T-helper 1 cell (primary cell): Measurements from ENCODE around the gene HEMK1.
A peak's percentile ranks its signal among the peaks of the same experiment; 100 is the strongest.

Experiments used
- DNase-seq, 5 donors: peaks; one replicate each; pipeline ENCODE4 v3.0.0-alpha.2; 2012 to 2020

The HEMK1 gene

DNA sequence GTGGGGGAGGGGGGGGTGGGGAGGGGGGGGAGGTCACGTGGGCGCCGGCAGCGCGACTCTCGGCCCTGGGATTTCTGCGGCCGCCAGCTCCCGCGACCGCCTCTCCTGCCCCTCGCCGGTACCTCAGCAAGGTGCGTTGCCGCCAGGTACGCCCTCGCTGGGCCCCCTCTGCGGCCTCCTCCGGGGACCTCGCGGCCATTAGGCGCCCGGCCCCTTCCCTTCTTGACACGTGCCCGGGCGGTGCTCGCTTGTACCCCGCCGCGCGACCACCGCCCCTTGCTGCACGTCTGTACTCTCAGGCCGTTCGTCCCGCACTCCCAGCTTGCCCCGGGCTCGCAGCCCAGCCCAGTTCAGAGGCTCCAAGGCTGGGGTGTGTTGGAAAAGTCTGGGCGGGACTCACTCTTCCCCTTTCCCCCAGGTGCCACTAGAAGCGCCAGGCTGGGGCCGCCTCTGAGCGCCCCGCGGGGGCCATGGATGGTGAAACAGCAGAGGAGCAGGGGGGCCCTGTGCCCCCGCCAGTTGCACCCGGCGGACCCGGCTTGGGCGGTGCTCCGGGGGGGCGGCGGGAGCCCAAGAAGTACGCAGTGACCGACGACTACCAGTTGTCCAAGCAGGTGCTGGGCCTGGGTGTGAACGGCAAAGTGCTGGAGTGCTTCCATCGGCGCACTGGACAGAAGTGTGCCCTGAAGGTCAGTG lies 47.9 kb downstream of the HEMK1 start, which contains the start of gene MAPKAPK3:
TSS of gene MAPKAPK3 (plus strand) at position 56 of the 696 bp plus-strand sequence. CDS start at position 471, 415 bp downstream.
- peak in 2 of 5 donors; percentile 23 to 30 for DNase-seq

DNA sequence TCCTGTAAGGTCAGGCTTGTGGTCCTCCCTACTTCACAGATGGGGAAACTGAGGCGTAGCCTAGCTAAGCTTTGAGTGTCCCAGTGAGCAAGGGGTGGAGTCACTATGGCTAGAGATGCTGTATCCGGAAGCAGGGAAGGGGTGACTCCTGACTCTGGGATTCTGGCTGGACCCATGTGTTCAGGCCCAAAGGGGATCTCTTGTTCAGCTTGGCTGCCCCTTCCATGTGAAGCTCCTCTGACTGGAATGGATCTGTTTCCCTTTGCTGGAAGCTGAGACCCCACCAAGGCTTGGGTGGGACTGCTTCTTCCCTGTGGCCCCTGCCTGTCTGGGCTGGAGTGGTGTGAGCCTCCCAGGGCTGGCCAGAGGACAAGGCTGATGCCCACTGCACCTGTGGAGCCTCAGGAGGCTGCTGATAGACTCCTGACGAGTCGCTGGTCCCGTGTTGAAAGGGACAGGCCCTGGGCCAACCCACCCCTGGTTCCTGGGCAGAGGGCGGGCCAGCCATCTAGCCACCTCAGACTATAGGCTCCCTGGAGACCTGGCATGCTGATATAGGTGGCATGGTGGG lies 48.7 kb downstream of the HEMK1 start:
- peak in 1 of 5 donors; percentile 57 for DNase-seq

DNA sequence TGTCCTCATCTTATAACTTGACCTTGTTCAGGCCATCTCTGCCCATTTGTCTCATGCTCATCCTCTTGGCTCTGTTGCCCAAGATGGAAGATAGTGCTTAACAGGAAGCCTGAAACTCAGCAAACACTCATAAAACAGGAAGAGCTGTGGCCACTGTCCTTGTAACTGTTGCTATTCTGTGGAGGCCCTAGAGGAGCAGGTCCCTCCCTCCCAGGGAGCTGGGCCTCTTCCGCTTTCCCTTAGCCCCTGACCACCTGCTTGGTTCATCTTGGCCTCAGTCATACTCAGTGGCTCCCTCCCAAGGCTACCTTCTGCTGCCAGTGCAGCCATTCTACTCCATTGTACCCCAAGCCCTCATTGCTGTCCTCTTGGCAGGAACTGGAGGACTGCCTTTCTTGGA lies 51.1 kb downstream of the HEMK1 start:
- DNase-seq, result peak in 1 of 5 donors; percentile 67

DNA sequence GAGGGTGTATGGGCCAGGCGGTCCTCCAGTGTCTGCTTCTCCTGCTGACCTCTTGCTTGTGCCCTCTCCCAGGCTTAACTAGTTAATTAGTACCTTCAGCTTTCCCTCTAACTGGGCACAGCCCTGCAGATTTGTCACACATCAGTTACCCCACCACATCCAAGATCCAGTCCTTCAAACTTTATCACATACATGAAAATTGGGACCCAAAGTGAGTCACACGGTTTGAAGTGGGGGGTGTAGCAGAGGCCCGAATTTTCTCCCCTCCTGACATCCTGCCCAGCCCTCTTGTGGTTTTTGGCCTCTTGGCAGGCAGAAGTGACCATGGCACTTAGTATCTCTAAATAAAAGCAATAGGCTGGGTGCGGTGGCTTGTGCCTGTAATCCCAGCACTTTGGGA lies 51.5 kb downstream of the HEMK1 start:
- no peak for DNase-seq

DNA sequence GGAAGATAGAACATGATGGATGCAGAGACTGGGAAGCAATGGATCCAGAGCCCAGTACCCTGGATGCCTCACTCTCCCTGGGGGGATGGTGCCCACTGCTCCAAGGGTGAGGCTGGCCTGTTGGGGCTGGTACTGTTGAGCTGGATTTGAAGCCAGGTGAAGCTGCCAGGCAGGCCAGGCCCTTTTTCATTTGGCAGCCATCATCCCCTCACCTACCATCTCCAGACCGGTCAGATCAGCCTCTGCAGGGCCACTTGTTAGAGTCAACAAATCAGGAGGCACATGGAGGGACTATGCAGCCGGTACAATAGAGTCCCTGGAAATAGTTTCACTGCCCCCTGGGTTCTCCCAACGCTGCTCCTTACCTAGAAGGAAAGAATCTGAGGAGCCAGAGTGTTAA lies 53.6 kb downstream of the HEMK1 start:
- no peak for DNase-seq

DNA sequence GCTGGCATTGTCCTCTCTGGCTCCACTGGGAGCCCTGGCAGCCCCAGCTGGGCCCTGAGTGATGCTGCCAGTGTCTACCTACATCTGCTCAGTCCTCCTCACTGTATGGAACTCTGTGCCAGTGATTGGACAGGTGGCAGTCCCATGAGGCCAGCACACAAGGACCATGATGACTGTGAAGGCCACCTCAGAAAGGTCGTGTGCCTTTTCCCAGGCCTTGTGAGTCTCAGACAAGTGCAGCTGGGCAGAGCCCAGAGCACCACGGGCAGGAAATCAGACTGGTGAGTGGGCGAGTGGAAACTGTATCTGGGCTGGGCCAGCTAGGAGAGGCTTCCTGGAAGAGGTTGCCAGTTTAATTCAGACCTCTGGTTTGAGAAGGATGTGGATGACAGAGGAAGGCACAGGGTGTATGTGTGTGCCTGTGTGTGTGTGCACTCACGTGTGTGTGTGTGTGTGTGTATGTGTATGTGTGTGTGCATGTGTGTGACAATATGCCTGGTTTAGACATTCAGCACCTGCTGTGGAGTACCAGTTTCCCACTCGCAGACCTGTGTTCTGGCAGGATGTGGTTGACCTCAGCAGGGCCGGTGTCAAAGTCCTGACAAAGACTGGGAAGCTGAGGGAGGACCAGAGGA lies 54.6 kb downstream of the HEMK1 start:
- DNase-seq, result peak in 1 of 5 donors; percentile 86

DNA sequence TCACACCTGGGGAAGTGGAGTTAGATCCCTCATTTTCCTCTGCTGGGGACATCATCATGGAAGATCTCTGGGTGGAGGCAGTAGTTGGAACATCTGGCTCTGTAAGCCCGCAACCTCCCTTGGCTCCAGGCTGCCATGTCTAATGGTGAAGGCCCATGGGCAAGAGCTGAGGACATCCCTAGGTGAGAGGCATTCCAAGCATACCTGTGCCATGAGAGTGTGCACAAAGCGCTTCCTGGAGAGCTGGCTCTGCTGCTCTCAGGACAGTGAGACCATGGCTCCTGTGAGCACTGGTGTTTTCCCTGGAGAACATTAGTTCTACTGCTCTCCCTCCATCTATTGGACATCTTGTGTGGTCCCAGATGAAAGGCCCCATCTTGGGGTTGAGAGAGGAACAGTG lies 55.3 kb downstream of the HEMK1 start:
- no peak for DNase-seq

DNA sequence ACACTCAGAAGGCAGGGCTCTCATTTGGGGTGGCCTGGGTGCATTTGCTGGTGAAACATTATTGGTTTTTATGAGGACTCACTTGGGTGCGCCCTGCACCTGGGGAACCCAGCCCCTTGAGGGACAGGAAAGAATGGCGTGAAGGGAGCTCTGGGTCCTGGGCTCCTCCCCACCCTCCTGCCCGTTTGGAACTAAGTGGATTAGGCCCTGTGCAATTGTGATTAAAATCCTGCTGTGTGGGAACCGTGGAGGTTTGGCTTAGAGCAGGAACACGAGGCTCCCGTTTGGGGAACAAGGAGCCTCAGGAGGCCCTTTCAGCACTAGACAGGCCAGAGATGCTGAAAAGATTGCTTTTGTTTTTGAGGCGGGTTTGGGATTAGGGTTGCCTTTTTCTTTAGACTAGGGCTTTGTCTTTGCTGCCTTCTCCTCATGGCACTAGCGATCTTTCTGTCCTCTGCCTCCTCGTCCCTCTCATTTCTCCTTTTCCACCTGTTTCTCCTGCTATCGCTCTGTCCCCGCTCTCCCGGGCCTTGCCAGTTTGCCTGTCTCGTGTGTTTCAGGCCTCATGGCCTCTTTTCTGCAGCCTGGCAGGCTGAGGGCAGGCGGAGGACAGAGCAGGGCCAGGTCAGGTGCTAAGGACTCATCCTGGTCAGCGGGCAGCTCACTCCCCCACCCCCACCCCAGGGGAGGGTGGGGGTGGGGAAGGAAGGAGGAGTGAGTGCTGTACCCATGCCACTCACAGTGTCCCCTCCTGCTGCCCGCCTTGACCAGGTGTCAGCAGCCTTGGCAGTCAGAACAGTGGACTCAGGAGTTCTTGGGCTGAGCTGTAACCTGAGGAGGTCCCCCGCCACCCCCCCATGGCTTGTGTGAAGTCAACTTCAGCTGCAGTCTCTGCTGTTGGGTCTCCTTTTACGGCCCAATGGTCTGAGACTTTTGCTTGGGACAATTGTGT lies 56.2 kb downstream of the HEMK1 start:
- no peak for DNase-seq

DNA sequence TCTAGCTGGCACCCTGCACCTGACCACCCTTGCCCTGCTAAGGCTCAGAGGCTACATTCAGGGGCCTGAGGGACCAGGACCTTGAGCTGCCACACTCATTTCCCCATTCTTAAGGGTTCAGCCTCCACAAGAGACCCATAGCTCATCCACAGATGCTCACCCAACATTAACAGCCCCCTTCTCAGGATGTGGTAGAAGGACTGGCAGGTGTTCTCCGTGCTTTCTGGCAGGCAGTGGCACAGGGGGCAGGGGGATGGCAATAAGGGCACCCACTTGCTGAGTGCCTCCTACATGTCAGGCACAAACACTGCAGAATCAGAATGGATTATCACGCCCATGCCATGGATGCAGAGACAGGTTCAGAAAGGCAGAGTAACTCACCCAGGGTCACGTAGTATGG lies 57.1 kb downstream of the HEMK1 start:
- no peak for DNase-seq

DNA sequence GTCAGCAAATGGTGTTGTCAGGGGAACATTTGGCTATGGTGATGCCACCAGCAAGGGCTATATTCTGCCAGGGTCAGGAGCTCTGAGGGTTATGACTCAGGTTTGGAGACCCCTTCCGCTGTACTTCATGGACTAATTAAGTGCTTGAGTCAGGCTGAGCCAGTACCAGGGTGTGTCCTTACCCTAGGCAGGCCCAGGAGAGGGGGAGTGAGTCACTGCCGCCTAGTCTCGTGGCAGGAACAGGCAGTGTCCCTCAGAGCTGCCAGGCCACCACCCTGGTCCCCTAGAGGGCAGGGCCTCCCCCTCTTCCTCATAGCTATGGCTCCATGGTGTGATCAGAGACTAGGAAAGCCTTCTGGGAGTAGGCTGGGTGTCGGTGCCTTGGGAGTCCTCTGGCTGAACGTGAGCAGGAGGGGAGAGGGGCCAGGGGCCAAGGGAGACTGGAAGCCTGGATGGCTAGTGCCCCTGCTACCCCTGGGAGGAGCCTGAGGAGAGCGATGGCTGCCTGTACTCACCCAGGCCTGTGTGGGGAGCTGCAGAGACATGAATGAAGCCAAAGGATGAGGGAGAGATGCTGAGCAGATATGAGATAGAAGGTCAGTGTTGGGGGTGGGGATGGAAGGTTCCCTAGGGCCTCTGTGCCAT lies 58.2 kb downstream of the HEMK1 start:
- DNase-seq, result peak in 1 of 5 donors; percentile 30

DNA sequence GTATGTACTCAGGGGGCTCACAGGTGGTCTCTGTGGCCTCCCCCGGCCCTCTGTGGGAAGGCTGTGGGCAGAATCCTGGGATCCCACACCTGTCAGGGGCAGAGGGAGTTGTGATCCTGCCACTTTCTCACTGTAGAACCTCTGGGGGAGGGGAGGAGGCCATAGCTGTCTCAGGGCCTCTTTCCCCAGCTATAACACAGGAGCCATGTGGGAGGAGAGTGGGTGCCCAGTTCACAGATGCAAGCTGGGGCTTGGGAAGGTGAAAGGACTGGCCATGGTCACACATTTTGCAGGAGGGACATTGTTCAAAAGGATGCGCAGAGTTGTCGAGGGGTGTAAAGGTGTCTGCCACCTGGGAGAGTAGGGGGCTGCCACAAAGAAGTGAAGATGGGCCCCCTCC lies 59.3 kb downstream of the HEMK1 start:
- no peak for DNase-seq

DNA sequence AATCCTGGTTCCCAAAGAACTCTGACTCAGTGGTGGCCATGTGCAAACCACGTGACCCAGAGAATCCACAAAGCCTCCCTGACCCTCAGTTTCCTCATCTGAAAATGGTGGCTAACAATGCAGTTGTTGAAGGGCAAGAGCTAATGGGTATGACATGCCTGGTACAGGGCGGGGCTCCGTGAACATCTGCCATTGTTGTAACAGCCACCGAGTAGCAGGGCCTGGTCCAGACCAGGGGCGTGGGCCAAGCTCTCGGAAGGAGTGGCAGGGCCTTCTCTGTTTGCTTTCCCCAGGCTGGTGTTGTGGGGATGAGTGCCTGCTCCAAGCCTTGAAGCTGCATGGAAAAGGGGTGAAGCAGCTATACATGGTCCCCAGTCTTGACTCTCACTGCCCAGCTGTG lies 61.1 kb downstream of the HEMK1 start:
- DNase-seq, result no peak

DNA sequence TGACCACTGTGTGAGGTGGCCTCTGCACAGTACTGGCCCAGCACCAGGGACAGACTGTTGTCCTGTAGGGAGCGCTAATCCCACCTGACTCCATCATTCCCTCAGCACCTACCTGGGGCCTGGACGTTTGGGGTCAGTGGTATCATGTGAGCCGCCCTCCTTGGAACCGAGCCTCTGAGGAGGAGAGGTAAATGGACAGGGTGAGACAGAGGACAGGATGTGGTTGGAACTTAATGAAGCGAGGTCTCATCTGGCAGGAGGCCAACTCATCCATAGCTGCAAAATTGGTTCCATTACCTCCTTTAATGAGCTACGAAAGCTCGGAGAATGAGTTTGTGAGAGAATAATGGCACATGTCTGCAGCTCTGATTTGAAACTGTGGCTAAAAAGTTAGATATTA lies 61.6 kb downstream of the HEMK1 start:
- DNase-seq, result no peak

DNA sequence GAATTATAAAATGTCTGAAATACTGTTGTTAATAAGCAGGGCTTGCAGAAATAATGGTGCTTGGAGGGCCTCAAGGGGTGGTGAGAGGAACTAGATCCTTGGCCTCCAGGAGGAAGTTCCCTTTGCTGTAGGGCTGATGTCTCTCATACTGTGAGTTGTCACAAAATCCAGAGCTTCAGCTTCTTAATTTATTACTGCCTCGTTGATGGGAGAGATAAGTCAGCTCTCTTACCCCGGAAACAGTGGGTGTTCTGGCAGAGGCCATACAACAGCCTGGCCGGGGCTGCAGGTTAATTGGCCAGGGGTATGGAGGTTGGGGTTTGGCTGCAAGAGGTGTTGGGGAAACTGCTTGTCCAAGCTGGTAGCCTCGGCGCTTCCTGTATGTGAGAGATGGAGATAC lies 63.1 kb downstream of the HEMK1 start:
- peak in 1 of 5 donors; percentile 32 for DNase-seq

DNA sequence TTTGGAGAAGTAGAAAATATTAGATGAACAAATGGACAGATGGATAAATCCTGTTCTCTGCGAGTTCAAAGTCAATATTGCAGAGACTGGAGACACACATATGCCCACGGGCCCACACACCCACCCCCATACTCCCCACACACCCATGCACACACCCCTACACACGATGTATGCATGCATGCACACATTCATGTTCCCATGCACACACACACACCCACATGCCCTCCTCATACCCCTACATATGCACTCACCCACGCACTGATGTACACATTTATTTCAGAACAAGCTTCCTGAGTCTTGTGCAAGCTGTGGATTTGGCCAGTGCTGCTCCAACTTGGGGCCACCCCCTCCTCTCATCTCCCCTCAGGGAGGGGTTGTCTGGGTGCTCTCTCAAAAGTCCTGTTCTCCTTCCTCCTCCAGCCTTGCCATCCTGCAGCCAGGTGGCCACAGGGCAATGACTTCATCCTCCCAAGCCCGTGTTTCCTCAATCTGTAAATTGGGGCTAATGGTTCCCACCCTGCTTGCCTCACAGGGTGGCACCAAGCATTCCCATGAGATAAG lies 64.0 kb downstream of the HEMK1 start:
- DNase-seq, result no peak

DNA sequence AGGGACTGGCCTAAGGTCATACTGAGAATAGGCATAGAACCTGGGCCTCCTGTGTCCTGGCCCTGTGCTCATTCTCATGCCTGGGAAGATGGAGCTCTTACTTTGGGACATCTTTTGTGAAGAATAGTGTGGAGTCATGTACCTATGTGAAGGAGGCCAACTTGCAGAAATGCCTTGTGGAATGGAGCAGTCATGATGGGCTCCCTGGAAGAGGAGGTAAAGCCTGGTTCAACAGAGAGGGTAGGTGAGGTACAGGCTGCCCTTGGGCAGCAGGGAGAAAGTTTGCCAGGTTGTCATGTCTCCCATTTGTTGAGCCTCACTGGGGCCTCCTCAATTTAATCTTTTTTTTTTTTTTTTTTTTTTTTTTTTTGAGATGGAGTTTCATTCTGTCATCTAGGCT lies 65.7 kb downstream of the HEMK1 start:
- no peak for DNase-seq

DNA sequence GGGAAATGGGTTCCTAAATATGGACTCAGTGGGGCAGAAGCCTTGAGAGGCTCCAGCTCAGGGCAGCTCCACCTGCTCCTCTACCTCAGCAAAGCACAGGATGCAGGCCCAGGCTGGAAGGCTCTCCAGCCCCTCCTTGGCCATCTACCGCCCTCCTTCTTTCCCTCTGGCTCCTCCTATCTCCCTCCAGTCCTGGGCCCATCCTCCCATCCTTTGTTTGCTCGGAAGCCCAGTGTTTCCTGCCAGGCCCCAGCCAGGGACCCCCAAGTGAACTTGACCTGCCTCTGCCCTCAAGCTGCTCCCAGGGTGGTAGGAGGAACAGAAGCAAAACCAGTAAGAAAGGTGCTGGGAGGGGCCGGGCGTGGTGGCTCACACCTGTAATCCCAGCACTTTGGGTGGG lies 67.7 kb downstream of the HEMK1 start:
- no peak for DNase-seq

DNA sequence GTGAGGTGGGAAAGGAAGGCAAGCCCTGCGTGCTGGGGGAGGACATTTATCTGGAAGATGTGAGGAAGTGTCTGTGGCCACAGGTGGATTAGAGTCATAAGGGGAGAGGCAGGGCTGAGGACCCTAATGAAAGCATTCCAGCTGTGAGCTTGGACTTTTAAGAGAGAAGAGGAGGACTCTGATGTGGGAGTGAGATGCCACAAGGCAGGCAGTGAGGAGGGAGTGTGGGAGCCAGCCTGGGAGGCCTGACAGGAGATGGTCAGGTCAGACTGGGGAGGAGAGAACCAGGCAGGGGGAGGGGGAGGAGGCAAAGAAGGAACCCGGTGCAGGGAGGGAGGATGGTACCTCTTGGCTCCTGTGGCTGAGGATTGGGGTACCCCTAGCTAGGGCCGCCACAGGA lies 68.6 kb downstream of the HEMK1 start:
- DNase-seq, result no peak

DNA sequence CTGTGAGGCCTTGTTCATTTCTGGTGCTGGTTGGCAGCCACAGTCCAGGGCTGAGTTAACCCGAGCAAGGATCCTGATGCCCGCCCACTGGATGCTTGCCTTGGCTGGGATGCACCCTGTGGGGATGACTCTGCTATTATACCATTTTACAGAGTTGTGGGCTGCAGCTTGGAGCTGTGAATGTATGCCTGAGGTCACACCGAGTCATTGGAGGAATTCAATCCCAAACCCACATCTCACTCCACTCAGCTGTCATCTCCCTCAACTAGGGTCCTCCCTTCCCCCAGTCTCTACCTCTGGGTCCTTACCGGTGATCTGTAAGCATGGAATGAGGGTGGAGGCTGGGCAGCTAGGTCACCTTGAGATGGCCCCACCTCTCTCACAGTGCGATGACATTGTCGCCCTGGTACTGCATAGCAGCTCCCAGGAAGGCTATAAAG lies 69.8 kb downstream of the HEMK1 start:
- DNase-seq, result no peak

DNA sequence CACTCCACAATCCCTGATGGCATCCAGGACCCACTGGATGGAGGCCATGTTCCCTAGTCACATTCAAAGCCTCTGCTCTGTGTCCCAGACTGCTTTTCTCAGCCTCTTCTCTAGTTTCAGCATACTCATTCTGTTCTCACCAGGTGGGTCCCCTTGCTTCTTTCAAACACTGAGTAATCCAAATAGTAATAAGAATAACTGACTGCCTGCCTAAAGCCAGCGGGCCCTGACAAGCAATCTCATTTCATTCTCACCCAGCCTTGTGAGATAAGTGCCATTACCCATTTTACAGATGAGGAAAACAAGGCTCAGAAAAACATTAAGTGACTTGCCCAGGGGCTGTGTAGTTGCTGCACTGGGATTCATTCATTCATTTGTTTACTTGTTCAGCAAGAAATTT lies 73.1 kb downstream of the HEMK1 start:
- DNase-seq, result no peak

DNA sequence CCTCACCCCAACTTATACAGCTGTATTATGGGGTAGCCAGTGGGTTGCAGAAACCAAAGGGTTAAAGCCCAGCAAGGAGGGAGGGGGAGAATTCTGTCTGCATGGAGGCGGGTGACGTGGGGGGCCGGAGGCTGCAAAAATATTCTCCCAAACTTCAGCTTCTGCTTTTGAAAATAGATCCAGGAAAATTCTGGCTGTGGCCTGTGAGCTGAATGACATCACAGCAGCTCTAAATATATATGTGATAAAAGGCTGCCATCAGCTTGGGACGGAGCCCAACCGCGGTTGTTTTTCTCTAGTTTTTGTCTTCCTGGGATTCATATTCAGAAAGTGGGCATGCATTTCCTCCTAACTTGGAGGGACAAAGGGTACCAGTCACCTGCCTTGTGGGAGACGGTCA lies 75.2 kb downstream of the HEMK1 start:
- DNase-seq, result no peak

DNA sequence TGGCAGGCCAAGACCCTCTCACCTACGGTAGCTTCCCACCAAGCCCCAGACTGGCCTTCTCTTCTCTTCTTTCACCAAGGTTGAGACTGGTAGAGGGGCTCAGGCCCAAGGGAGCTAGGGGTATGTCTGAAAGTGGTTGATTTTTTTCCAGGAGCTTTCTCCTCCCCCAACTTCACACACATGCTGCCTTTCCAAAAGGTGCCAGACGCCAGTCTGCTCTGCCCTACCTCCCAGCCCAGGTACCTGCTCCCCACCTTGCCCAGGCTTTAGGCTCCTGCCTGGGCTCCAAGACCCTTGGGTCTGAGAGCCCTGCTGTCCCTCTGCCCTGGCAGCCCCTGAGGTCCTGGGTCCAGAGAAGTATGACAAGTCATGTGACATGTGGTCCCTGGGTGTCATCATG lies 76.1 kb downstream of the HEMK1 start:
- no peak for DNase-seq
